DOHH2 (cell line): ENCODE data around the gene OLFML3.

ENCODE experiments used
- H3F3A ChIP-seq: fragments of 200-600 bp; sonication (generic), shearing (Covaris generic); 2 replicates; pipeline ENCODE4 v1.6.0; 2016; ENCODE audit warnings: antibody characterized with exemption, mild to moderate bottlenecking; ENCODE audit not compliant: control insufficient read depth, insufficient read depth
- H3K27ac ChIP-seq: fragments of 200-600 bp; sonication (generic); 2 replicates; pipeline ENCODE4 v1.5.1; 2014; ENCODE audit warnings: low read depth, mild to moderate bottlenecking, low read length, moderate library complexity
- H3K27me3 ChIP-seq: fragments of 200-600 bp; sonication (generic); 2 replicates; pipeline ENCODE4 v1.6.1; 2014; ENCODE audit warnings: mild to moderate bottlenecking, low read length, mixed read lengths; ENCODE audit not compliant: control insufficient read depth
- H3K36me3 ChIP-seq: fragments of 200-600 bp; sonication (generic); 2 replicates; pipeline ENCODE4 v1.6.1; 2014; ENCODE audit warnings: mild to moderate bottlenecking, low read length, moderate library complexity, mixed read lengths; ENCODE audit not compliant: control insufficient read depth
- H3K4me1 ChIP-seq: fragments of 200-600 bp; sonication (generic); 2 replicates; pipeline ENCODE4 v1.6.1; 2014; ENCODE audit warnings: mild to moderate bottlenecking, low read length, mixed read lengths; ENCODE audit not compliant: control insufficient read depth
- H3K4me2 ChIP-seq: fragments of 200-600 bp; sonication (generic); 2 replicates; pipeline ENCODE4 v1.6.0; 2014; ENCODE audit warnings: mild to moderate bottlenecking, low read length, moderate library complexity
- H3K4me3 ChIP-seq: fragments of 200-600 bp; sonication (generic); 2 replicates; pipeline ENCODE4 v1.5.1; 2014; ENCODE audit warnings: mild to moderate bottlenecking, low read length, mixed read lengths
- H3K79me2 ChIP-seq: fragments of 200-600 bp; sonication (generic); 2 replicates; pipeline ENCODE4 v1.6.1; 2014; ENCODE audit warnings: mild to moderate bottlenecking, low read length, mixed read lengths; ENCODE audit not compliant: control insufficient read depth
- H3K9me2 ChIP-seq: fragments of 200-600 bp; sonication (generic); replicated peaks from 2 replicates; pipeline ENCODE4 v1.6.1; 2014; ENCODE audit warnings: mild to moderate bottlenecking, low read length, mixed read lengths; ENCODE audit not compliant: control insufficient read depth
- H3K9me3 ChIP-seq: fragments of 200-600 bp; sonication (generic); 2 replicates; pipeline ENCODE4 v1.6.1; 2014; ENCODE audit warnings: antibody characterized with exemption, low read length, mixed read lengths; ENCODE audit not compliant: control insufficient read depth, insufficient read depth
- H4K20me1 ChIP-seq: fragments of 200-600 bp; sonication (generic); 2 replicates; pipeline ENCODE4 v1.6.0; 2014; ENCODE audit warnings: low read depth, mild to moderate bottlenecking, antibody characterized with exemption, low read length, moderate library complexity; ENCODE audit not compliant: control insufficient read depth, insufficient read depth
- CTCF ChIP-seq: fragments of 200-600 bp; sonication (generic); IDR thresholded peaks from one replicate; pipeline ENCODE4 v1.5.1; 2014; ENCODE audit warnings: antibody characterized with exemption, mild to moderate bottlenecking, low read depth, low read length; ENCODE audit not compliant: poor library complexity, severe bottlenecking
- EZH2phosphoT487 ChIP-seq: fragments of 200-600 bp; sonication (generic); IDR thresholded peaks from 2 replicates; pipeline ENCODE4 v1.6.1; 2017; ENCODE audit warnings: borderline replicate concordance, mild to moderate bottlenecking, antibody characterized with exemption, low read length, moderate library complexity, mixed read lengths

Gene OLFML3

GRCh38 chr1:114021665-114022099 lies 42.4 kb downstream of the OLFML3 start:
- no peaks in the 10 kb centered on the region for H3K79me2 ChIP-seq
- H3K9me3 ChIP-seq, result no peaks in the 10 kb centered on the region
- H3K4me3 ChIP-seq, result no peak overlapping the region
- peaks cover under 1% of the 10 kb centered on the region; the same call in 1 of the 2 replicates for H3K27me3 ChIP-seq
- H4K20me1 ChIP-seq, result no peaks in the 10 kb centered on the region
- H3F3A ChIP-seq, result no peaks in the 10 kb centered on the region
- H3K9me2 ChIP-seq, result no peaks in the 10 kb centered on the region; the same call in 1 of the 2 replicates
- no peaks in the 10 kb centered on the region for H3K4me1 ChIP-seq
- H3K27ac ChIP-seq, result no peak overlapping the region
- H3K4me2 ChIP-seq, result no peak overlapping the region
- no peak for TF ChIP-seq CTCF
- no peak for TF ChIP-seq EZH2phosphoT487
- no peaks in the 10 kb centered on the region for H3K36me3 ChIP-seq

- Histone ChIP-seq H3K27me3 (peaks cover 4% of the 10 kb centered on the region; the same call in 1 of the 2 replicates), H3K9me2 (no peaks in the 10 kb centered on the region; the same call in 1 of the 2 replicates), H3K4me1 (no peaks in the 10 kb centered on the region), H3F3A (no peaks in the 10 kb centered on the region), H3K4me2 (no peak overlapping the region), H4K20me1 (no peaks in the 10 kb centered on the region), H3K79me2 (no peaks in the 10 kb centered on the region), H3K4me3 (no peak overlapping the region), H3K9me3 (no peaks in the 10 kb centered on the region), H3K36me3 (no peaks in the 10 kb centered on the region), H3K27ac (no peak overlapping the region)
- TF ChIP-seq EZH2phosphoT487 (no peak), CTCF (no peak)
These were observed 43.6 kb downstream of the OLFML3 start for GRCh38 chr1:114022877-114023276.

GRCh38 chr1:114023377-114023776 lies 44.1 kb downstream of the OLFML3 start:
- no peak overlapping the region for H3K4me2 ChIP-seq
- H3K27ac ChIP-seq, result no peak overlapping the region
- TF ChIP-seq CTCF, result no peak
- no peak for TF ChIP-seq EZH2phosphoT487
- H3K9me2 ChIP-seq, result no peaks in the 10 kb centered on the region; the same call in 1 of the 2 replicates
- no peaks in the 10 kb centered on the region for H3K9me3 ChIP-seq
- no peaks in the 10 kb centered on the region for H3F3A ChIP-seq
- H3K27me3 ChIP-seq, result peaks cover 7% of the 10 kb centered on the region; the same call in 1 of the 2 replicates
- H3K79me2 ChIP-seq, result no peaks in the 10 kb centered on the region
- no peaks in the 10 kb centered on the region for H3K36me3 ChIP-seq
- H4K20me1 ChIP-seq, result no peaks in the 10 kb centered on the region
- no peak overlapping the region for H3K4me3 ChIP-seq
- no peaks in the 10 kb centered on the region for H3K4me1 ChIP-seq
